K562 (cell line): ENCODE measurements around the gene B4GALT7. TPM values are rescaled to one million over a fixed set of nuclear protein-coding genes. Genes with fewer than 3 reads are reported as not detected.
A peak's percentile ranks its signal among the peaks of the same experiment; 100 is the strongest.

Experiments
- BDP1 ChIP-seq: IDR thresholded peaks from 3 replicates; pipeline ENCODE4 v1.6.1; 2011; ENCODE audit not compliant: insufficient read length, insufficient read depth
- BRF1 ChIP-seq: IDR thresholded peaks from 3 replicates; pipeline ENCODE4 v1.6.1; 2011; ENCODE audit warnings: borderline replicate concordance, mild to moderate bottlenecking; ENCODE audit not compliant: insufficient read length; ENCODE audit errors: extremely low read depth
- CTCF ChIP-seq, 3 experiments: IDR thresholded peaks in 2 of 3; conservative IDR thresholded peaks in 1 of 3; 2 replicates each; pipeline ENCODE4 v1.5.1; 2011 to 2012; ENCODE audit warnings: low read length in 3 of 3, mild to moderate bottlenecking in 3 of 3, control low read depth in 2 of 3, improper control_type of control experiment in 1 of 3, inconsistent platforms in 1 of 3, low read depth in 1 of 3, mixed read lengths in 1 of 3, moderate library complexity in 1 of 3; ENCODE audit not compliant: insufficient read depth in 2 of 3
- DIDO1 ChIP-seq: fragments of 450-650 bp; IDR thresholded peaks from 2 replicates; pipeline ENCODE4 v1.6.1; 2016; ENCODE audit warnings: low read depth, missing biosample characterization, missing genetic modification characterization
- ESRRA ChIP-seq: fragments of 450-650 bp; IDR thresholded peaks from 2 replicates; pipeline ENCODE4 v1.6.1; 2014; ENCODE audit warnings: low read depth, mild to moderate bottlenecking, moderate library complexity, borderline replicate concordance
- ETS2 ChIP-seq: IDR thresholded peaks from 2 replicates; pipeline ENCODE4 v1.6.1; 2016; ENCODE audit warnings: borderline replicate concordance, missing genetic modification characterization, mild to moderate bottlenecking, moderate library complexity, missing compliant biosample characterization; ENCODE audit not compliant: poor library complexity, severe bottlenecking
- ETV1 ChIP-seq: fragments of 450-650 bp; conservative IDR thresholded peaks from 2 replicates; pipeline ENCODE4 v1.6.1; 2016; ENCODE audit warnings: missing genetic modification characterization, control low read depth, low read depth, missing compliant biosample characterization
- ETV6 ChIP-seq, 3 experiments: fragments of 150-350 bp in 1 of 3; sonication (generic) in 1 of 3; formaldehyde crosslinking in 1 of 3; IDR thresholded peaks; 2 replicates each; pipeline versions ENCODE4 v1.6.1 to v1.8.0; 2014 to 2022; ENCODE audit warnings: borderline replicate concordance in 2 of 3, low read depth in 2 of 3, antibody characterized with exemption in 1 of 3, low read length in 1 of 3, mild to moderate bottlenecking in 1 of 3, missing genetic modification reagents in 1 of 3
- GABPA ChIP-seq: fragments of 200-800 bp; sonication (Bioruptor generic); conservative IDR thresholded peaks from 2 replicates; pipeline ENCODE4 v1.6.1; 2016; ENCODE audit warnings: low read depth, missing genetic modification characterization, missing compliant biosample characterization
- KLF1 ChIP-seq: fragments of 450-650 bp; IDR thresholded peaks from 2 replicates; pipeline ENCODE4 v1.6.1; 2016; ENCODE audit warnings: missing genetic modification characterization, missing compliant biosample characterization
- NEUROD1 ChIP-seq: fragments of 150-350 bp; IDR thresholded peaks from 2 replicates; pipeline ENCODE4 v1.6.1; 2014; ENCODE audit warnings: borderline replicate concordance, low read length, low read depth; ENCODE audit not compliant: partially characterized antibody
- NR2C2 ChIP-seq, 2 experiments: fragments of 200-800 bp in 1 of 2; sonication (Bioruptor generic) in 1 of 2; sonication (generic) in 1 of 2; formaldehyde crosslinking in 1 of 2; IDR thresholded peaks; 2 replicates each; pipeline versions ENCODE4 v1.6.1 to v1.8.0; 2016 to 2022; ENCODE audit warnings: mild to moderate bottlenecking in 1 of 2, missing compliant biosample characterization in 1 of 2, missing genetic modification characterization in 1 of 2, missing genetic modification reagents in 1 of 2
- PML ChIP-seq: IDR thresholded peaks from 2 replicates; pipeline ENCODE4 v1.6.1; 2012; ENCODE audit warnings: low read length, inconsistent platforms
- ZBTB7A ChIP-seq: IDR thresholded peaks from 2 replicates; pipeline ENCODE4 v1.6.1; 2011; ENCODE audit warnings: low read depth, mild to moderate bottlenecking, low read length, moderate library complexity, borderline replicate concordance; ENCODE audit not compliant: control insufficient read depth
- ZMIZ1 ChIP-seq, 2 experiments: fragments of 150-350 bp in 1 of 2; IDR thresholded peaks; 2 replicates each; pipeline ENCODE4 v1.6.1; 2012 to 2016; ENCODE audit warnings: low read depth in 2 of 2, low read length in 2 of 2, mild to moderate bottlenecking in 1 of 2, moderate library complexity in 1 of 2
- ZNF589 ChIP-seq: fragments of 200-800 bp; sonication (Bioruptor generic); IDR thresholded peaks from 2 replicates; pipeline ENCODE4 v1.6.1; 2016; ENCODE audit warnings: low read depth, missing genetic modification characterization, missing compliant biosample characterization
- ZNF766 ChIP-seq: fragments of 200-800 bp; sonication (Bioruptor generic); conservative IDR thresholded peaks from 2 replicates; pipeline ENCODE4 v1.6.1; 2016; ENCODE audit warnings: missing genetic modification characterization, missing compliant biosample characterization
- polyA plus RNA-seq, 8 experiments: library from polyadenylated mRNA; depleted of rRNA in 4 of 8; stranded (reverse) in 5 of 8; unstranded in 3 of 8; fragments of >200 nt; fragmentation: Nextera tagmentation in 2 of 8; fragmentation: Illumina TruSeq in 1 of 8; extraction: Ambion mirVana in 2 of 8; extraction: Trizol in 1 of 8; gene quantifications; 2 replicates each; pipeline versions ENCODE4 v1.2.1 to v1.2.3, GENCODE V29; 2011 to 2014; ENCODE audit warnings: inconsistent platforms in 1 of 8, missing spikeins in 1 of 8
- total RNA-seq, 7 experiments: library from RNA; depleted of rRNA in 6 of 7; stranded (reverse); fragments of >200 nt in 6 of 7; fragmentation: Illumina TruSeq in 2 of 7; extraction: Trizol in 2 of 7; gene quantifications; 2 replicates each; pipeline versions ENCODE4 v1.2.1 to v1.2.3, GENCODE V29; 2011 to 2021; ENCODE audit warnings: low replicate concordance in 1 of 7

B4GALT7 gene
- total and polyA plus RNA-seq, 9 of the 15 experiments (the other 6 are each of a cell fraction or from before 2014, with no cell fraction given), result 0.34 to 17.7 (median 9.1) TPM

DNA sequence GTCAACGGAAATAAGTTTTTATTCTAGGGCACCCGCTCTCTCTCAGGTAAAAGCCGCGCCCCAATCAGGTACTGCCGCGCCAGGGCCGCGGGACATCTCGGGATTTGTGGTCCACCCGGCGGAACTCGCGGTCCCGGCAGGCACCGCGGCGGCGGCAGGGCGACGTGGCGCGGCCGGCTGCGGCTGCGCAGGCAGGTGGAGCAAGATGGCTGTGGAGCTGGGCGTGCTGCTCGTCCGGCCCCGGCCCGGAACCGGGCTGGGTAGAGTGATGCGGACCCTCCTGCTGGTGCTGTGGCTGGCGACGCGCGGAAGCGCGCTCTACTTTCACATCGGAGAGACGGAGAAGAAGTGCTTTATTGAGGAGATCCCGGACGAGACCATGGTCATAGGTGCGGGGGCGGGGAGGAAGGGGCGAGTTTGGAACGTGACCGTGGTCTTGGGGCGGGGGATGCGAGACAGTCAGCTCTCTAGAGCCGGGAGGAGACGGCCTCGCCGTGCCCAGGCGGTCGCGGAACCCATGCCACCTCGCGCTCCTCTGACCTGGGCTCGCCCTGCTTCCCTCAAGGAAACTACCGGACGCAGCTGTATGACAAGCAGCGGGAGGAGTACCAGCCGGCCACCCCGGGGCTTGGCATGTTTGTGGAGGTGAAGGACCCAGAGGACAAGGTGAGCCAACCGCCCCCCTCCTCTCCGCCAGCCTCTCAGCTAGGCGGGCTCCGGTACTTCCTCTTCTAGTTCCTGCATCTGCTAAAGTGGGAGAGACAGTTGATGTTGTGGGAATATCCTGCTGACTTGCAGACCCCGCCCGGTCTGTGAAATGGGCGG, 7.7 kb upstream of the B4GALT7 start, which contains the start of gene TMED9 (continued):
- TF ChIP-seq DIDO1 (tag), result 0 out of 2 replicates have a peak, but pooled peaks have one; percentile 39
- no peak for TF ChIP-seq KLF1 (tag)
- no peak for TF ChIP-seq ZNF589 (CRISPR knock-in tag)
- TF ChIP-seq ESRRA, result peak; percentile 47; the same call in 1 of the 2 replicates
- peak in 1 of 3 experiments; percentile 12; a peak in 1 of 6 replicates for TF ChIP-seq CTCF (IDR thresholded peaks at IDR 0.05 in 2 of 3, conservative IDR thresholded peaks at IDR 0.05 in 1 of 3; ENCODE audit: insufficient read depth in 2 of 3, low read depth in 1 of 3, low read length in 3 of 3)
- no peak for TF ChIP-seq NR2C2 (CRISPR knock-in tag; IDR thresholded peaks at IDR 0.05)
- peak; percentile 55; the same call in 1 of the 2 replicates for TF ChIP-seq NR2C2 (tag; IDR thresholded peaks at IDR 0.05)
- peak; percentile 58; the same call in 1 of the 2 replicates for TF ChIP-seq GABPA (tag)
- 0 out of 2 replicates have a peak, but pooled peaks have one; percentile 66 for TF ChIP-seq ZNF766 (CRISPR knock-in tag)
- TF ChIP-seq ZBTB7A, result peak; percentile 42; the same call in 1 of the 2 replicates
- 0 out of 4 replicates have a peak, but pooled peaks of 1 of the 2 experiments have one; percentile 28 for TF ChIP-seq ETV6 (IDR thresholded peaks at IDR 0.05; ENCODE audit: borderline replicate concordance in 1 of 2, low read depth in 2 of 2, low read length in 1 of 2)
- no peak for TF ChIP-seq ETV6 (CRISPR knock-in tag; IDR thresholded peaks at IDR 0.05; ENCODE audit: borderline replicate concordance)
- TF ChIP-seq NEUROD1, result peak; percentile 49
- no peak for TF ChIP-seq BDP1
- no peak for TF ChIP-seq BRF1
- no peak for TF ChIP-seq ZMIZ1 (IDR thresholded peaks at IDR 0.05; ENCODE audit: low read depth in 2 of 2, low read length in 2 of 2)
- no peak for TF ChIP-seq ETS2 (tag)
- 0 out of 2 replicates have a peak, but pooled peaks have one; percentile 9 for TF ChIP-seq ETV1 (tag)
- peak; percentile 81 for TF ChIP-seq PML
